DOHH2 (cell line): ENCODE data around the gene ZFAND3.

Experiments
- CTCF ChIP-seq: fragments of 200-600 bp; sonication (generic); IDR thresholded peaks from one replicate; pipeline ENCODE4 v1.5.1; 2014; ENCODE audit warnings: antibody characterized with exemption, mild to moderate bottlenecking, low read depth, low read length; ENCODE audit not compliant: poor library complexity, severe bottlenecking
- EZH2phosphoT487 ChIP-seq: fragments of 200-600 bp; sonication (generic); IDR thresholded peaks from 2 replicates; pipeline ENCODE4 v1.6.1; 2017; ENCODE audit warnings: borderline replicate concordance, mild to moderate bottlenecking, antibody characterized with exemption, low read length, moderate library complexity, mixed read lengths

DNA sequence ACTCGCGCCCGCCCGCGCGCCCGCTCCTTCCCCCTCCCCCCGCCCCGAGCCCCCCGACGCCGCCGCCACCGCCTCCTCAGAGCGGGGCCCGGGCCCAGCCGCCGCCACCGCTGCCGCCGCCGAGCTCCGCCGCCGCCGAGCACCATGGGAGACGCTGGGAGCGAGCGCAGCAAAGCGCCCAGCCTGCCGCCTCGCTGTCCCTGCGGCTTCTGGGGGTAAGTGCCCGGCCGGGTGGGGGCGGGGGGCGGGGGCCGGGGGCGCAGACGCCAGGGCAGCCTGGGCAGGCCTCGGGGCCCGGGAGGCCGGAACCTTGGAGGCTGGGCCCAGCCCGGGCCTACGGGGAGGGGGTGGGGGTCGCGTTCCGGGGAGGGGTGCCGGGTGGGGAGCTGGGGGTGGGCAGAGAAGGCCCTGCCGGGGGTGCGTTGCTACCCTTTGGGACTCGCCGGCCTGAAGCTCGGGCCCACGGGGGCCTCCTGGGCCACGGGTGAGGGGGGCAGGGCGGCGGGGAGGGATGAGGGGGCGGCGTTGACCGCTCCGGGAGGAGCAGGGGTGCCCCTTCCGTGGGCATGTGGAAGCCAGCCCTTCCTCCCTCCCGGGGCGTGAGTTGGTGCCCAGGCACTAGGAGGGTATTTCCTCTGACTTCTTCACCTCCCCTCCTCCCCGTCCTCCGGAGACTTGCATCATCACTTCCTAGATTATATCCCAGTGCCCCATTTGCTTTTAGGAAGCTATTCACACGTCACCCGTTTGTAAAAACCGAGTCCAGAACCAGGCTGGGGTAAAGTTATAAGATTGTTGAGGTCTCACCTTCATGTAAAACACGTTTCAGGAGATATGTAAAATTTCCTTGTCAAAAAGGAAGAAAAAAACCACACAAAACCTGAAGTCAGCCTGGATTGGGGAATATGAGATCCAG lies 533 bp downstream of the ZFAND3 start:
- TF ChIP-seq CTCF (no peak), EZH2phosphoT487 (no peak)
